HG03025 (cell line): ENCODE measurements around the gene AMZ2.
A peak's percentile ranks its signal among the peaks of the same experiment; 100 is the strongest.
"Not testable (repeated sequence)": the region's sequence is repeated elsewhere in the genome, so short reads cannot be mapped to it uniquely, and the experiment has no call there.

Experiments used
- ATAC-seq: cut with Tn5 transposase; IDR thresholded peaks from one replicate; pipeline ENCODE4 v1.9.1; 2021; ENCODE audit warnings: mild to moderate bottlenecking, moderate library complexity; ENCODE audit not compliant: unreplicated experiment, low FRiP score

AMZ2 gene

DNA sequence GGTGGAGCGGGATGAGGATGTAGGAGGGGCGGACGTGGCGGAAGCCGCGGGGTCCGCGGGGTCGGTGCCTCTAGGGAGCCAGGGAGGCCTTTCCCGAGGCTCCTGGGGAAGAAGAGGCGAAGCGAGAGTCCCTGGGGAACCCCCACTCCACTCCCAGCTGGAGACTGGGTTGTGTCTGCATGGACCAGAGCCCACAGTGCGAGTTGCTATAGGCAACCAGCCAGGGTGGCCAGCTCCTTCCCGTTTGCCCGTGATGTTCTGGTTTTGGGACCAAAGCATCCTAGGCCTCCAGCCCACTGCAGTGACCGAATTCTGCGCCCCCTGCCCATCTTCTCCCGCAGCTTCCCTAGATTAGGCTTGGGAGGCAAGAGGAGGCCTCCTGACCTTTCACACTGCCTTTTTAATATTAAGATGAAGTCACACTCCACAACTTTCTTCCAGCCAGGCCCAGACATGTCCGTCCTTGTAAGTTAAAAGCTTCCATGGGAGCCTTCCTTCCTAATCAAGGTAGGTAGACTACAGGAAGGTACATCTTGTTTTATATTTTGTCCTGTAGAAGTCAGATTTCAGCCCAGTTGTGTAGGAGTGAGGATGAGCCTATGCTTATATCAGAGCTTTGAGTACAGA is 469 bp downstream of the AMZ2 start:
- peak; percentile 25 for ATAC-seq

DNA sequence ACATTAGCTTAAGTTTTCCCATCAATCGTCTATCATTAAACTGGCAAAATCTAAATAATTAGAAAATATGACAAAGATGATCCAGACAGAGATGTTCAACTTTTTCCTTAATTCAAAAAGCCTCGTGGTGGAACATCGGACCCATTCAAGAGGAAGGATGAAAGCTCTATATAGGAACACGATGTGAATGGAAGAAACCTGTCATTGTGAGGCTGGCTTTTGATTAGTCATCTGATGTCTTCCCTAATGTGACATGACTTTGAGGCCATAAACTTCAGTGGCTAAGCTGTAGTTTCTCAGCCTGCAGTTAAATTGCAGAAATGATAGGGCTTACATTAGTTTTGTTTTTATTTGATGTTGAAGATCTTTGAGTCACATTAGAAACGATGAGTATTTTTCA is 1.0 kb downstream of the AMZ2 start:
- no peak for ATAC-seq

DNA sequence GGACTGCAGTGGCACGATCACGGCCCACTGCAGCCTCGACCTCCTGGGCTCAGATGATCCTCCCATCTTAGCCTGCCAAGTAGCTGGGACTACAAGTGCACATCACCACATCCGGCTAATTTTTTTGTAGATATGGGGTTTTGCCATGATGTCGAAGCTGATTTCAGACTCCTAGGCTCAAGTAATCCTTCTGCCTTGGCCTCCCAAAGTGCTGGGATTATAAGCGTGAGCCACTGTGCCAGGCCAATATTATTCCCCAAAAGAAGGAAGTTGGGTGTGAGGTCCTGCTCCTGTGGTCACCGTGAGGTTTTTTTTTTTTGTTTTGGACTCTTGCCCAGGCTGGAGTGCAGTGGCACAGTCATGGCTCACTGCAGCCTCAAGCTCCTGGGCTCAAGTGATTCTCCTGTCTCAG is 1.5 kb downstream of the AMZ2 start:
- ATAC-seq = no peak

DNA sequence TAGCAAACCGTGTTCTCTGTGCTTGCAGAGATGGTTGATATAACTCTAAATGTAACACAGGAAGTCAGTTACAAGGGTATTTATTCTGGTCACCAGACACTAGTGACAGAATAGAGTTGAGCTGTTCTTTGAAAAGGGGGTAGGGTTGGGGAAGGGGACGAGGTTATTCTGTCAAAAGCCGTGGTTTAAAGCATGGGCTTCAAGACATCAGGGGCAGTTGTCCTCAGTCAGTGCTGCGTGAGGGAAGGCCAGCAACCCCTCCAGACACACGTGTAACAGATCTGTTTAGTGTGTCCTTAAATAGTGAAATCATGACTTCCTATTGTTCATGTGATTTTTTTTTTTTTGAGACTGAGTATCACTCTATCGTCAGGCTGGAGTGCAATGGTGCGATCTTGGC is 5.6 kb downstream of the AMZ2 start:
- not testable (repeated sequence) for ATAC-seq

DNA sequence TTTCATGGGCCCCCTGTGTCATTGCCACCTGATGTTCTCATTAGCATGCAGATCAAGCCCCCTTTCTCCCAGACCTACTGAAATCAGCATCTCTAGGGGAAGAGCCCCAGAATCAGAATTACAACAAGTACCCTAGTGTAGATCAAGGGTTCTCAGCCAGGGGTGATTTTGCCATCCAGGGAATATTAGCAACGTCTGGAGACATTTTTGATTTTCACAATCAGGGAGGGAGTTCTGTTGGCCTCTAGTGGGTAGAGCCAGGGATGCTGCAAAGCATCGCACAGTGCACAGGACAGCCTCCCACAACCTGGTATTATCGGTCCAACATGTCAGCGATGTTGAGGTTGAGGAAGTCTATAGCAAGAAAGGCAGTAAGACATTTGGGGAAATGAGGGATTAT is 7.3 kb downstream of the AMZ2 start:
- ATAC-seq = no peak

DNA sequence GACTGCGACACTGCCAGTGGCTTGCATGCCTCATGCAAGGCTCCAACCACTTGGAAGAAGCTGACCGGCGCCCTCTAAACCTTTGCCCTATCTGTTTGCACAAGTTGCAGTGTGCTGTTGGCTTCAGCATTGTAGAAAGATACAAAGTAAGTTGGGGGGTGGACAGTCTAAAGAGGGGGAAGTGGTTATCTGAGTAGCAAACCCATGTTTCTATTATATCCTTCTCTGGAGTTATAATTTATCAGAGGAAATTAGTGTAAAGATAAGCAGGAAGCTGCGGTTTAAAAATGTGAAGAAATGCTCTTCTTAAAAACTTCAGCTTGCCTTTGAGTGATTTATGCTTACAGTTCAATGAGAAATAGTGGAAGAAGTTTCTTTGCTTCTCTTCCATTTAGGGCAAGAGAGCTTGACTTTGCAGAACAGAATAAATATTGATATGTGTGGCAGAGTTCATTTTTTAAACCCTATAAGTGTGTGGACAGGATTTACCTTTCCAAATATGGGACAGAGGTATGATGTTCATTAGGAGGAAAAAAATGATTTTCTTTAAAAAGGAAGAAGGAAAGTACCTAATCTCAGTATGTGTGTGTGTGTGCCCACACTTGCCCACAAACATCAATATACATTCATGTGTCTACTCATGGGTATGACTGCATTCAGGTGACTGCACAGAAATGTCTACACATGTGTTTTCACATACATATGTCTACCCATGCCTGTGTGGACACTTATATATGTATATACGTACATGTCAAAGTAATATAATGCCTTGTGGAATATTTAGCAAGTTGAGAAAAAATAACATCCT is 8.1 kb downstream of the AMZ2 start:
- ATAC-seq = no peak

DNA sequence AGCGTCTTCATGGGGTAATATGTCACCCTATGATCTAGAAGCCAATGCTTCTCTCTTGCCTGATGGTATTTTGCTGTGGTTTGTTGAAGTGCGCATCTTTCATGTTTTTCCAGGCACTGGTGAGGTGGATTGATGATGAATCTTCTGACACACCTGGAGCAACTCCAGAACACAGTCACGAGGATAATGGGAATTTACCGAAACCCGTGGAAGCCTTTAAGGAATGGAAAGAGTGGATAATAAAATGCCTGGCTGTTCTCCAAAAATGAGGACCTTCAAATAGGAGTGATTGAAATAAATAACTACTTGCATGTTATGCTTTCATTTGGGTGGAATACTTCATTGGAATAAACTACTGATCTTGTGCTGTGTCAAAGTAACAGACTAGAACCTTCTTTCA is 8.9 kb downstream of the AMZ2 start:
- ATAC-seq = not testable (repeated sequence)

DNA sequence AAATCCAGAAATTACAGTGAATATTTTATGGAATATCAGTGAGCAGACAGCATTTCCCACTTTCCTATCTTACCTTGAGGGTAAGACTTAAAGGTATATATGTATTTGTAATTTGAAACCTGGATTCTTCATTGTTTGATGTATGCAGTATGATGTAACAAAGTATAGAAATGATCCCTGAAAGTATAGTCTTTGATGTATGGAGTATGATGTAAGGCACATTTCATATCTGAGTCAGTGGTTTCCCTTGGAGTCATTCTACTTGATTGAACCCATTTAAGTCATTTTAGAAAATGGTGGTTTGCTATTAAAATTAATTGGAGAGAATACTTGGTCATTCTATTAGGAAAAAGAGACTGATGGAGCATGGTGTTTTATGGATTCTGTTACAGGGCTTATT is 10.1 kb downstream of the AMZ2 start:
- no peak for ATAC-seq

DNA sequence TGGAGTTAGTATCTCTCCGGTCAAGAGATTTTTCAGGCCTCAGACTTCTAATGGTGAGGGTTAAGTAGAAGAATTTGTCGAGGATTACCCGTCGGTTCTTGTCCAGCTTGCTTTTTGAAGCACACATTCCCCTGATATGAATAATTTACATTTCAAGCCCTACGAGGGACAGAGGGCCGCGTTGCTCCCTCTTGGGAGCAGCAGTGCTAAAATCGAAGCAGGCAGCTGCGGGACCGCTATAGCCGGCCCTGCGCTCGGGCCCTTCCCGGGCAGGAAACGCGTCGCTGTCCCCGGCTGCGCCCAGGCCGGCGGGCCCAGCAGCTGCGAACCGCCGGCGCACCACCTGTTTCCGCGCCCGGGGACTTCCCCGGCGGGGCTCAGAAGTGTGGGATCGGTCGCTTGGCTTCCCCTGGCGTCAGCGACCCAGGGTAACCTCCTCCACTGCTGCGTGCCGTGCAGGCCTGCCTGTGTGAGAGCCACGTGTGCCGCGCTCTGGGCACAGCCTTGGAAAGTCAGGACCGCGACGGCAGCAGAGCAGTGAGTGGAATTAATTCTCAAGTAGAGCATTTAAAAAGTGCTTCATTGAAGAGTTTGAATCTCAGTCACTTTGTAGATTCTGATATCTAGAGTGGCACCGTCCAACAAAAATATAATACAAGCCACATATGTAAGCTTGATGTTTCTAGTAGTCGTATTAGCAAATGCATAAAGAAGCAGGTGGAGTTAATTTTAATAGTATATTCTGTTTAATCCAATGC is 11.2 kb downstream of the AMZ2 start:
- ATAC-seq = peak; percentile 81

DNA sequence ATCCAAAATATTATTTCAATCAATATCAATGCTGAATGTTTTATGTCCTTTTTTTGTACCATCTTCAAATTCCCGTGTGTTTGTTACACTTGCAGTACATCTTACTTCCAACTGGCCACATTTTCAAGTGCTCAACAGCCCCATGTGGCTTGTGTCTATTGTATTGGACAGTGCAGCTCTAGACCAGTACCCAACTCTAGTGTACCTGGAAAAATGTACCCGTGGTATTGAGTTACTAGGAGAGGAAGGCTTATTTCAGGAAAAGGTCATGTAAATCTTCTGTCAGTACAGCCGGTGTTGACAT is 11.8 kb downstream of the AMZ2 start:
- ATAC-seq = not testable (repeated sequence)

DNA sequence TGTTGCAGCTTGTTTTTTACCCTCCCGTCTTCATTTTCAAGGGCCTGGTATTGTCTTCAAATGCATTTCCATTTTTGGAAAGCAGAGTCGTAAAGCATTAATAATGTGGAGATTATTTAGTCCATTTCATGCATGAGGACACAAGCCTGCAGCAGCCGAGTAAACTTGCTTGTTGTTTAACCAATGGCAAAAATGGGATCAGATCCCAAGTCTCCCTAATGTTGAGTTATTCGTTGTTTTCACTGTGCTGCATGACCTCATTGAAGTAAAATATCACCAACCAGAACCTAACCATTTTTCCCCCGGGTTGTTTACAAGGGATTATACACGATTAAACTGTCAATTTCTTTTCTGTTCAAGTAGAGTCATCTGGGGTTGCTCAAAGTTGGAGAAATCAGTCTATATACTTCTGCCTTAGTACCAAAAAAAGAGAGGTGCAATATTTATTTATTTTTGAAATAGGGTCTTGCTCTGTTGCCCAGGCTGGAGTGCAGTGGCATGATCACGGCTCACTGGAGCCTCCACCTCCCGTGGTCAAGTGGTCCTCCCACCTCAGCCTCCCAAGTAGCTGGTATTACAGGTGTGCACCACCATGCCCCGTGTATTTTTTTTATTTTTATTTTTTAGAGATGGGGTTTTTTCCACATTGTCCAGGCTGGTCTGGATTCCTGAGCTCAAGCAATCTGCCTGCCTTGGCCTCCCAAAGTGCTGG is 12.4 kb downstream of the AMZ2 start:
- ATAC-seq = no peak

DNA sequence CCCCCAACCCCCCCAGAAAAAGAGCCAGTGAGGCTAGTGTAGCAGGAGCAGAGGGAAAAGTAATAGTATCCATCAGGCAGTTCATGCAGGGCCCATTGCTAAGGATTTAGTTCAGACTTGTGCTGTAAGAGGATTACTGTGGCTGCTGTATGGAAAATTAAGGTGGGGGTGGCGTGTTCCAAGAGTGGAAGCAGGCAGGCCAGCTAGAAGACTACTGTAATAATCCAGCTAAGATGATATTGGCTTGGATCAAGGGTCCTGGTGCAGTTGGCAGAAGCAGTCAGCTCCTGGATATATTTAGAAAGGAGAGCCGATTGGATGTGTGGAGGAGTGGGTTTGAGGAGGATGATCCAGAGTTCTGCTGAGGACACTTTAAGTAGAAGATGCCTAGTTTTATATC is 14.6 kb downstream of the AMZ2 start:
- ATAC-seq = not testable (repeated sequence)

DNA sequence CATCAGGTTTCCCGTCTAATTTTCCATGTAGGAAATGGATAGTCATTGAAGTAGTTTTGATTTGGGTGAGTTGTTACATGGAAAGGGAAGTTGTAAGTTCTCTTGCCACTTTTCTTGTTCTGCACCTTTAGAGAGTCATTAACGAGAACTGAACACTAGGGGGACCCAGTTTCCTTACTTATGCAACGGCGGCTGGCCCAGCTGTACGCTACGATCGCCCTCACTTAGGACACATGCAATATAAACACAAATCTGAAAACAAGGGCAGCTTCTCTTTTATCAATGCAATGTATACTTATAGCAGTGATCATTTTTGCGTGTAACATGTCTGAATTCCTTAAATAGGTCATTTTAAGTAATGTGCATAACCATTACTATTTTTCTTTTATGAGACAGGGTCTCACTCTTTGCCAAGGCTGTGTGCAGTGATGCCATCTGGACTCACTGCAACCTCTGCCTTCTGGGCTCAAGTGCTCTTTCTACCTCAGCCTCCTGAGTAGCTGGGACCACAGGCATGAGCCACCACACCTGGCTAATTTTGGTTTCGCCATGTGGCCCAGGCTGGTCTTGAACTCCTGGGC is 15.3 kb downstream of the AMZ2 start:
- not testable (repeated sequence) for ATAC-seq

DNA sequence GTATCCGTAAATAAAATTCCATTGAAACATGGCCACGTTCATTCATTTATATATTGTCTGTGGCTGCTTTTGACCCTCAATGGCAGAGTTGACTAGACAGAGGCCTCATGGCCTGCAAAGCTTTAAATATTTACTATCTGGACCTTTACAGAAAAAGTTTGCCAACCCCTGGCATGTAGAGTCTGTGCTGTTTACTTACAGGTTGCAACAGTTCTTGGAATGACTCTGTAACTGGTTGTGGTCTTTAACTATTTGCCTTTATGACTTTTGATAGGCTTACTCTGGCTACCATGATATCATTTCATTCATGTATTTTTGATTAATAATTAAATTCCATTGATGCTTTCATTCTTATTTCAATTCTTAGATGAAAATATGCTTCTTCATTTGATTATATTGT is 18.0 kb downstream of the AMZ2 start:
- not testable (repeated sequence) for ATAC-seq

DNA sequence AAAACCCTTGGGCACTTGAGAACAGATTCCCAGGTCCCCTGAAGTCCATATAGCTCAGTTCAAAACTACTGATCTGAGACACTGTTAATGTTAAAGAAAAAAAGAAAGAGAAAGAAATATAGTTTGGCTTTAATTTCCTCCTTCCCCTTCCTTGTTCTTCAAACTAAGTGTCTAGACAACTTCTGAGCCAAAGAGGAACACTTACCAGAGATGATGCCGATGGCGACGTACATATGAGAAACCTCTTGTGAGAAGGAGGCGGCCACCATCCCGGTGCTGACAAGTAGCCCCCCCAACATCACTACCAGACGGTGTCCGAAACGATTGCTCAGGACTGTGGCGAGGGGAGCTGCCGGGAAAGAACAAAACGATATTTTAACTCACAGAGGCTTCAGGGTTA is 25.9 kb downstream of the AMZ2 start:
- ATAC-seq = no peak

DNA sequence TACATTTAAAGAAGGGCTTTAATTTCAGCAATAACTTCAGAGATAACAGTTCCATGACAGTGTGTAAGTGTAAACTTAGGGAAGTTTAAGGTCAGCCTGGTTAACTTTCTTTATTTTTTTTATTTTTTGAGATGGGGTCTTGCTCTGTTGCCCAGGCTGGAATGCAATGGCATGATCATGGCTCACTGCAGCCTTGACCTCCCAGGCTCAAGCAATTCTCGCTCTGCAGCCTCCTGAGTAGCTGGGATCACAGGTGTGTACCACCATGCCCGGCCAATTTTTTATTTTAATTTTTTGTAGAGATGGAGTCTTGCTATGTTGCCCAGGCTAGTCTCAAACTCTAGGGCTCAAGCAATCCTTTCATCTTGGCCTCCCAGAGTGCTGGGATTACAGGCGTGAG is 28.5 kb downstream of the AMZ2 start:
- ATAC-seq = not testable (repeated sequence)

DNA sequence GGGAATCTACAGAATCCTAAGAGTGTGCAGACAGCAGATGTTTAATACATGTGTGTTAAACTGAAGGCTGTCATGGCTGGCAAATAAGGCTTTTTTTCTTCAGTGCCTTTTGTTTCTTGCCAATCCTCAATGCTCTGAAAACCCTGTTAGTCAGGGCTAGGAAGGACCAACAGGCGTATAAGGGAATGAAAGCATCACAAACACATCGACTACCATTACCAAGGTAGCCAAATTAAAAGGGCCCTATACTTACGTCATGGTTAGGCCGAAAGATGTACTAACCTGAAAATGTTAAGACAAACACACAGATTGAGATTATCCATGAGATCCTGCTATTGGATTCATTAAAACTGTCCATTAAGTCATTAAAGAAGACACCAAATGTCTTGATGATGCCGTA is 30.0 kb downstream of the AMZ2 start:
- ATAC-seq = no peak

DNA sequence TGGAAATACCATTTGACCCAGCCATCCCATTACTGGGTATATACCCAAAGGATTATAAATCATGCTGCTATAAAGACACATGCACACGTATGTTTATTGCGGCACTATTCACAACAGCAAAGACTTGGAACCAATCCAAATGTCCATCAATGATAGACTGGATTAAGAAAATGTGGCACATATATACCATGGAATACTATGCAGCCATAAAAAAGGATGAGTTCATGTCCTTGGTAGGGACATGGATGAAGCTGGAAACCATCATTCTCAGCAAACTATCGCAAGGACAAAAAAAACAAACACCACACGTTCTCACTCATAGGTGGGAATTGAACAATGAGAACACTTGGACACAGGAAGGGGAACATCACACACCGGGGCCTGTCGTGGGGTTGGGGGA is 34.1 kb downstream of the AMZ2 start:
- ATAC-seq = not testable (repeated sequence)

DNA sequence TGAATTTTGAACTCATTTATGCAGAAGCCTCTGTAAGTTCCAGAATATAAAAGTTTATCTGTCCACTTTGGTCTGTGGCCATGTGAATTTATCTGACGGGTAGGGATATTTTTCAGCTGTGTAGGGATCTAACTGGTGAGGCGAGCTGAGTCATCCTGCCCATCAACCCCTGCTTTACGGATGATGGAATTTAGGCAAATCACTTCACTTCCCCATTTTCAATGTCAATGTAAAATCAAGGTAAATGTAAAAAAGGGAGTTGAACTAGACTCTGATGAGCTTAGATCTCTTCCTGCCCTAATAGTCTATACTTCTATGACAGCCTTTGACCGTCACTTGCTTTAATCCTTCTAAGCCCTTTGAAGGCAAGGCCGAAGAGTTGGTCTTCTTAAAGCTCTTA is 40.5 kb downstream of the AMZ2 start:
- ATAC-seq = no peak

DNA sequence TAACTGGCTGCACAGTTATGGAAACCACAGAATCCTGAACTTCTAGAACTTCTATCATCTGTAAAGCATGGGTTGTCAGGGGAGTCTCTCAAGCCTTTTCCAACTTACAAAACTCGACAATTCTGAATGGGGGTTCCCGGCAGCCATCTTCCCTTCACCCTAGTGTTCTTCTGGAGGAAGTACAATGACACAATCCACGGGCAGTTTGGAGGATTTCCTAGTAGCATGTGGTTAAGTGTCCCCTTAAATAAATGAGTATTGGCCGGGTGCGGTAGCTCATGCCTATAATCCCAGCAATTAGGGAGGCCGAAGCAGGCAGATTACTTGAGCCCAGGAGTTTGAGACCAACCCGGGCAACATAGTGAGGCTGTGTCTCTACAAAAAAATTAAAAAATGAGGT is 41.0 kb downstream of the AMZ2 start:
- ATAC-seq = no peak

DNA sequence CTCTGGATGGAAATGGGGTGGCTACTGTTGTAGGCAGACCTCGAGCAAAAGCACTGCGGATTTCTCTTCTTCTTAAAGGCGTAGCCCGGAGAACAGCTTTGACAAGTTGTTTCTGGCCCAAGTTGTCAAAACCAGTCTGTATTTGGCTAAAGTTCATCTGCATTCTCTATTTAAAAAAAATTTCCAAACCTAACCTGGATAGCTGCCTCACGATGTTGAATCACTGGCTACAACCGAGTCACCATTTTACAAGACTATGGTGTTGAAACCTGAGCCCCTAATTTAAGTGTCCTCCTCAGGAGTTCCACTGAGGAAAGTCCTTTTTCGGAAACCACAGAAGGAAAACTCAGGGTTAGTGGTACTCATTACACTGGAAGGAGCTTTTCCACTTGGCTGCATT is 41.6 kb downstream of the AMZ2 start:
- ATAC-seq = no peak
